ENCODE measurements around the gene RBM33.
"Not testable (repeated sequence)": the region's sequence is repeated elsewhere in the genome, so short reads cannot be mapped to it uniquely, and the experiment has no call there.

RBM33 gene

DNA sequence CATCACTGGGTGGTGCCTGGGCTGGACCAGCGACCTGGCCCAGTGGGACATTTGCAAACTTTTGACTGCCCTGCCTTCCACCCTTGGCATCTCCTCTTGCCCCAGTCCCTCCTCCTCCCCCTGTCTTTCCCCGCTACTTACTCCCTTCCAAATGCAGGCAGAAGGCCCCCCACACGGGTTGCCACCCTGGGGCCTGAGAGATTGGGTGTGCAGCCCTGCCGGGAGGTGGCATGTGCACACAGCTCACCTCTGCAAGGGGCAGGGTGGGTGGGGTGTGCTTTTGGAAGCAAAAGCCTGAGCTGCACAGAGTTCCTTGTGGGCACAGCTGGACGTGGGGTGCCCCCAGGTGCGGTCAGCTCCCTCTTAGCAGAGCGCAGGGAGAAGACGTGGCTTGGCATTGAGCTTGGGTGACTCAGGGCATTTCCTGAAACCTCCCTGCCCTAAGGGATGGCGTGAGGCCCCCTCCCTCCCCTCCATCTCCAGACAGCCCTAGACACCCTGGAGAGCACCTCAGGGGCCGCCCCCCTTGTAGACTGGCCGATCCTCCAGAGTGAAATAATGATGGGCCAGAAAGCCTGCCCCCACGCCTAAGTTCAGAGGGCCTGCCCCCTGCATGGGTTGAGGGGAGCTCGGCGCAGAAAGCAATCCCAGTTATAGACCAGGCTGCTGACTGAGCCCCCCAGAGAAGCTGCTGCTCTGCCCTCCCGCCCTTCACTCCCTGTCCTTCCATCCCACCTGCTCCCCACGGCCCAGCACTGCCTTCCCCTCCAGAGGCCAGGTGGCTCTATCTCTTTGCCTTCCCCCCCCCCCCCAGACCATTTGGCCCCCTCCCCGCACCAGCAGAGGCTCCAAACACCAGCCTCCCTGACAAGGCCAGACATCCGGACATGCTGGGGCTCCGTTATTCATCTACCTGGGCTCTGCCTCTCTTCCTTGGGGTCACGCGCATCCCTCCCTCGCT, 170.1 kb downstream of the RBM33 start:
- DNase-seq = no peak

DNA sequence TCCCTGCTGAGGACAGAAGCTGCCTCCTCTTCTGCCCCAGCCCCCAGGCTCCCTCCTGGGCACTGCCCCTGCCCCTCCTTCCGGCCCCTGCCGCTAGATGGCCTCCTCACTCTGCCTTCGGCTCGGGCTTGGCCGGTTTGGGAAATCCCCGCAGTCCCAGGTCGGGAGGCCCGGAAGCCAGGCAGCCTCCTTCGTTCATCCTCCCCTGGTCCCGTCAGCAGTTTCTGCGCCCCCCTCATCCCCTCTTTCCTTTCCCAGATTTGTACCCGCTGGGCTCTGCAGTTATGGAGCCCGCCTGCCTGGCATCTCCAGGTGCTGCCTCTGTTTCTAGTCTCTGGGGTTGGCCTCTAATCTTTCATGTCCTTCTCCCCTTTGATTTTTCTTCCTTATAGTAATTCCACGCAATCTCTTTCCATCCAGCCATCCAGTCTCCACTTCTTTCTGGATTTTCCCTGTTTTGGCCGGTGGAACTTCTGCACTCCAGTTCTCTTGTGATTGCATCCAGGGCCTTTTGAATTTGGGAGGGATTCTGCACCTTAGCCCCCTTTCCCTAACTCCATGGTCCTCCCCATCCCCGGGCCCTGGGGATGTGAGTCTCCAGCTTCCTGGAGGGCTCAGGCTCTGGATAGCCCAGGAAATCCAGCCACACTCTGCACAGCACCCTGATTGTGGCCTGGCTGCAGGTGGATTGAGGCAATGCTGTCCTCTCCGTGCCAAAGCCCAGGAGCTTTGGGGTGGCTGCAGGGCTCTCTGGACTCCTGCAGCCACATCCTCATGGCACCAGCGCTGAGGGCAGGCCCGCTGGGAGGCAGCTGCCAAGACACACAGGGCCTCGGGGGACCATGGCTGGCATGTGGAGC, 171.1 kb downstream of the RBM33 start:
- DNase-seq = no peak

DNA sequence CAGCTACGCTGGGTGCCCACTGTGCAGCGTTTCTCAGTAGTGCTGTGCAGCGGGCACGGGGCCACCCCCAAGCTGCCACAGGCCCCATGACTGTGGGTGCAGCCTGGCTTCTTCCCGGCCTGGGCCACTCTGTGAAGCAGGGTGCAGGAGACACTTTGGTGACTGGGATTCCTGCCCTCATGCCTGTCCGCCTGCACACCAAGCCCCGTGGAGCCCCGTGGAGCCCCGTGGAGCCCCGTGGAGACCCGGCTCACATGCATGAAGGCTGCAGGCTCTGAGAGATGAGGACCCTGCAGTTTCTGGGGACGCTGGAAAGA, 171.7 kb downstream of the RBM33 start:
- no peak for DNase-seq

DNA sequence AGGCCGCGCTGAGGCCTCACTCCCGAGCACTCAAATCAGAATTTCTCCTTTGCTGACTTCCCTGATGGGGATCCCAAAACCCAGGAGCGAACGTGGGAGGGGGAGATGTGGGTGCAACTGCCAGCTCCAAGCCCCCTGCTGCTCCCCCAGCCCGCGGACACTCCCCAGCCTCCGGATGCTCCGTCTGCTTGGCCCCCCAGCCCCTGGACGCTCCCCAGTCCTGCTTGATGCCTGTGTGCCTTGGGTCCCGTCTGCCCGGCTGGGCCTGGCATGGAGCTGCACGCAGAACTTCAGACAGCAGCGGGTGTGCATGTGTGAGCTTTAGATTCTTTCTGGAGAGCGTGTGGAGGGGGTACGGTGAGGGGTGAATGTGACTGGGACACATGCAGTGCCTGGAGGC, 172.5 kb downstream of the RBM33 start:
- DNase-seq = no peak

DNA sequence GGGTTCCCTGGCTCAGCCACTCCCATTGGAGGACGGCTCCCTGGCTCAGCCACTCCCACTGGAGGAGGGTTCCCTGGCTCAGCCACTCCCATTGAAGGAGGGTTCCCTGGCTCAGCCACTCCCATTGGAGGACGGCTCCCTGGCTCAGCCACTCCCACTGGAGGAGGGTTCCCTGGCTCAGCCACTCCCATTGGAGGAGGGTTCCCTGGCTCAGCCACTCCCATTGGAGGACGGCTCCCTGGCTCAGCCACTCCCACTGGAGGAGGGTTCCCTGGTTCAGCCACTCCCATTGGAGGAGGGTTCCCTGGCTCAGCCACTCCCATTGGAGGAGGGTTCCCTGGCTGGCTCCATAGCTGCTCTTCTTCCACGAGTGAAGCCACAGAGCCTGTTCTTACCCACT, 173.1 kb downstream of the RBM33 start:
- not testable (repeated sequence) for DNase-seq

DNA sequence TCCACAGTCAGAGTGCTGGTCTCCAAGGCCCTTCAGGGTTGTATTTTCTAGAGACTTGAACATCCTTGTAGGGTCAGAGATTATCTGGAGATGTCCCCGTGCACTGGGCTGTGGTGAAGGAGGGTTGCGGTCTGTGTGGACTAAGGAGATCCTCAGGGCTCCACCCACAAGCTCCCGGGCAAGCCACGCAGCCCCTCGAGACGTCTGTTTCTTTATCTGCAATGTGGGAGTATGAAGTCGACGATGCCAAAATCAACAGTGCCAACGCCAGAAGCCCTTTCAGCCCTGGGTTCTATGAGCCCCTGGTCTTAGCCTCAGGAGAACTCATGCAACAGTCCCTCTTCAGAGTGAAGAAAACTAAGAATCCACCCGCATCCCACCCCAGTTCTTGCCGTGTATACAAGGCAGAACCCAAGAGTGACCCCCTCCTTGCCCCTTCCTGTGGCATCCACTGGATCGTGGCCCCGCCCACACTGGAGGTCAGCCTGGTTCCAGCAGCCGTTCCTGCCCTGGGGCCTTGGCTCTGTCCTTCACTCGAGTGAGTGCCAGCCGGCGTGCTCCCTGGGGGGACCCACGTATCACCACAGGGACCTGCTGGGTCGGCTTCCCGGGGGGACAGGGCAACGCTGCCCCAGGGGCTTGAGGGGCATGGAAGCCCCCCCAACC, 173.8 kb downstream of the RBM33 start:
- no peak for DNase-seq

DNA sequence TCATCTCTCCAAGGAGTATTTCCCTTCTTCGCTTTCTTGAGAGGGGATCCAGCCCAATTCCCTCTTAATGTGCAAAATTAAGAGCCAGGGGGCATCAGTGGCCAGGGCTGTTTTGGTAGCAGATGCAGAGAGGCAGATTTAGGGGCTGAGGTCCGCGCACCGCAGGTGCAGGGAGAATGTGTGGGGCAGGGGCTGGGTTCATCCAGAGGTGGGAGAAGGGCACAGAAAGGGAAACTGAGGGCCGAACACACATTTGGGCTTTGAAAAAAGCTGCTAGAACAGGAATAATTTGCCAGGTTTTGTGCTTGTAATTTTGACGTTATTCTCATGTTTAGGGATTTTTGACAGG, 174.3 kb downstream of the RBM33 start:
- DNase-seq = no peak

DNA sequence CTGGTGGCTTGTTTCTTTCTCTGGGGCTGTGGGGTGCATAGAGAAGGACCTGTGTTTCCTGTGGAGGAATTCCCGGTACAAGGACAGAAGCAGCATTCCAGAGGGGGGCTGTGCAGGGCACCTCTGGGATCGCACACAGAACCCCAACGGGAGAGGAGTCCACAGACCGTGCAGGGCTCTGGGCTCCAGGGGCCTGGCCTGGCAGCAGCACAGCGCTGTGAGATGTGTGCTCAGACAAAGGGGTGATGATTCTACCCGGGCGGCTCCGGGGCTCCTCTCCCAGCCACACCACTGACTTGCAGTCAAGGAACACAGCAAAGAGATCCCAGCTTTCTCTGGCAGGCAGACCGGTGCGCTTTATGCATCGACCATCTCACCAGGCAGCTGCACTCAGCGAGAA, 174.7 kb downstream of the RBM33 start:
- no peak for DNase-seq

DNA sequence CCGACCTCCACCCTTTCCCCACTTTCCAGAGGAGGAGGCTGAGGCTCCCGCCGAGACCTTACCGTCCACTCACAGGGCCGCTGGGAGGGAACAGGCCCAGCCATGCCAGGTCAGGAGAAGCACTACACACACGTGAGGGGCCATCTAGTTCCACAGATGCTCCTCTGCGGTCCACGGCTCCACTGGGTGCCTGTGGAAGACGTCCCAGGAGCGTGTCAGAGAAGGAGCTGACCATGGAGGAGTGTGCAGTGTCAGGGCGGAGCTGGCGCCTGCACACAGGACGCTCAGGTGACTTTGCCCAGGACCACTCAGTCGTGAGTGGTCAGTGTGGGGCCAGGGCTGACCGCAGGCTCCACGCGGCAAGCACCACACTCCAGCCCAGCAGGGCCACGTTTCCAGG, 175.8 kb downstream of the RBM33 start:
- DNase-seq = no peak

DNA sequence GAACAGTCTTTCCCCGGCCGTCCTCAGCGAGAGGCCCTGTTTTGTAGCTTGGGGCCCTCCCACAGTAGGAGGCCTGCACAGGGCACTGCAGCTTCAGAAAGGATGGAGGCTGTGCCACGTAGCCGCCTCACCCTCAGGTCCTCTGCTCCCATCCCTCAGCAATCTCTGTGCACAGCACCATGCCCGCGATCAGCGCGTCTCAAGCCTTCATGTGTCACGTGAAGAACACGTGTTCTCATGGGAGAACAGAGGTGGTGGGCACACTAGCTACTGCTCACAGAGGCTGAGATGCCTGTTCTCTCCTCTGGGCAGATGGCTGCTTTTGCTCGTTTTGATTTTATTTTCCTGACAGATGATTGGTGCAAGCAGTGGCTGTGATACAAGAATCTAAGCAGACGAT, 176.3 kb downstream of the RBM33 start:
- no peak for DNase-seq

DNA sequence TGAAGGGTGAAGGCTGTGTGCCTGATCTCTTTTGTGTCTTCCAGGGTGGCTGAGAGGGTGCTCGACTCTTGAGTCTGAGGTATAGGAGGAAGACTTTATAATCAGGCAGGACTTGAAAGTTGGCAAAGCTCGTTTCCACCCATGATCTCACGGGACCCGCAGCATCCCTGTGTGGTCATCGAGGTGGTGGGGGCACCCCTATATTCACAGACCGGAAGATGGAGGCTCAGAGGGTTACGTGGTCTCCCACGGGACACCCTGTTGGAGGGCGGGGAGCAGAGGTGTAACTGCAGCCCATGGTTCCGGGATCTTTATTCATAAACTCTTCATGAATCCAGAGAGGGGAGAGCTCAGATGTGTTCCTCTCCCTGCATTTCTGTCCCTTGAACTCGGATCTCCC, 177.4 kb downstream of the RBM33 start:
- no peak for DNase-seq

DNA sequence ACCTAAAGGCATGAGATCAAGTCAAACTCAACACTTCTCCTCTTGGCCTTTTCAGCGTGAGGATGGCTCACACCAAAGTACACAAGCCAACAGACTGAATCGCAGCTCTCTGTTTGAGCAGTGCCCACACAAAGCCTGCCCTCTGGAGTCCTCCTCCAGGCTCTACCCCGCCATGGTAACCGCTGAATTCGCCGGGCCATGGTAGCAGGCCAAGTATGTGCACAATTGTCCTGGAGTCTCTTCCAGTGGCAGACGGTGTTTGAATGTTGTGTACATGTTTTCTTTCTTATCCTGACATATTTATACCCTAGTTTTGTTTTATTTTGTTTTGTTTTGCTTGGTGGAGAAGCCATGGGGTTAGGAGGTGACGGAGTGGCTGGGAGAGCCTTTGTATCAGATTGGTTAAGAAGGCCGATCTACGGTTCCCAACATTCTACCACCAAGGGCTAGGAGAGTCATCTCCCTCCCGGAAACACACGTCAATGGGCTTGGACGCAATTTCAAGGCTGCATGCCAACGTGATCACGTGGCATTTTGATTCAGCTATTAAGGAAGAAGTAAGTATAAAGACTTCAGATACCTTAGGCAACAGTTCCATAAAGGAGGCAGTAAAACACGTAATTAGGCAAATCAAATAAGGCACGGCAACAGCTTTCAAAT, 179.9 kb downstream of the RBM33 start:
- DNase-seq = no peak

DNA sequence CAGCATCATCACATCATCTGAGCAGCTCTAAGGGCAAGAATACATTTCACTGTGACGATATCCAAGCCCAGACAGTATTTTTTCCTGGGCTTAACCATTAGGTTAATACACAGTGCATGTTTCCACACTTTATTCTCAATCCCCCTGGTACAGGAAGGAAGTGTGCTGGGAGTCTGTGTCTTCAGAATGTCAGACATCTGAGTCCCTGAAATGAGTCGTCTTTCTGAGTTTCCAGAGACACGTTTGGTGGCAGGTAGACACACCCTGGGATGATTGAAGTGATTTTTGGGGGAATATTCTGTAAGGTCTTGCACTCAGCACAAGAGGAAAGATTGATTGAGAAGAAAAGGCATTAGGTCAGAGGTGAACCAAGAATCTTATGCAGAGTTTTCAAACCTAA, 180.9 kb downstream of the RBM33 start:
- no peak for DNase-seq

DNA sequence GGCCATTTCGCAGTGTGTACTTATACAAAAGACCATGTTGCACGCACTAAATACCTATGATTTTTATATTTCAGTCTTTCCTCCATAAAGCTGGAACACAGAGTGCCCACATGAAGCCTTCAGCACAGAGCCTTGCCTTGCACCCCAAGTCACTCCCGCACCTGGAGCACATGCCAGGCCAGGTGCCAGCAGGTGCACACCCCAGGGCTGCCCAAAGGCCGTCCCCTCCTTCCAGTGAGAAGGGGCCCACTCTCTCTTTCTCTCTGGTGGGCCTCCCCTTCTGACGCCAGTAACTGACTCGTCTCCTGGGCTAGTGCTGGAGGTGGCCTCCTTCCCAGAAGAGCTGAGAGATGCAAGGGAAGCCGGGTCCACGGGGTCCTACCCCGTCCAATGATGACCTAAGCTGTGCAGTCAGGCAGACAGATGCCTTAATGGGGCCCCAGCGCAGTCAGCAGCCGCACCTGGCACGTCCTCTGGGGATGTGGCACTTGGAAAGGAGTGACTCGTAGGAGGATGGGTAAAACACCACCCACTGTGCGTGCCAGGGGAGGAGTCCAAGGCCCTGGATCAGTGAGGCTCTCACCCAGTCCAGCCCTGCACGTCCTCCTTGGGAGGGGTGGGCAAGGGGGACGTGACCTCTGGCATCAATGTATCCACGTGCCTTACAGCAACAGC, 185.5 kb downstream of the RBM33 start:
- DNase-seq = no peak
